Esophagus squamous epithelium (tissue), 5 donors: ENCODE measurements around the gene GPRIN3. TPM values are rescaled to one million over a fixed set of nuclear protein-coding genes. Genes with fewer than 3 reads are reported as not detected.

Experiments
- DNase-seq: peaks from one replicate; lab custom pipeline; 2025; lab: John Stamatoyannopoulos, UW
- H3K27ac ChIP-seq, 4 donors: fragments of 200-600 bp; sonication (generic); one replicate each; pipeline ENCODE4 v1.5.1; 2016 to 2019; ENCODE audit warnings: mild to moderate bottlenecking in 1 of 4
- H3K27me3 ChIP-seq, 4 donors: fragments of 200-600 bp; sonication (generic); 1 replicate in 3 of 4; 2 replicates in 1 of 4; pipeline versions ENCODE4 v1.5.1 to v1.6.0; 2017 to 2021; ENCODE audit warnings: antibody characterized with exemption in 1 of 4
- H3K36me3 ChIP-seq, 3 donors: fragments of 200-600 bp; sonication (generic); one replicate each; pipeline ENCODE4 v1.5.1; 2016 to 2019
- H3K4me1 ChIP-seq, 3 donors: fragments of 200-600 bp; sonication (generic); one replicate each; pipeline ENCODE4 v1.5.1; 2017 to 2019
- H3K4me3 ChIP-seq, 4 donors: fragments of 200-600 bp; sonication (generic); 1 replicate in 3 of 4; 2 replicates in 1 of 4; pipeline ENCODE4 v1.5.1; 2016 to 2019; ENCODE audit warnings: mild to moderate bottlenecking in 2 of 4, moderate library complexity in 1 of 4
- H3K9me3 ChIP-seq, 3 donors: fragments of 200-600 bp; sonication (generic); one replicate each; pipeline ENCODE4 v1.5.1; 2016 to 2019
- POLR2A ChIP-seq, 4 donors: fragments of 450-650 bp; IDR thresholded peaks; one replicate each; pipeline ENCODE4 v1.6.1; 2017; ENCODE audit warnings: antibody characterized with exemption in 4 of 4, mild to moderate bottlenecking in 4 of 4, moderate library complexity in 3 of 4
- WGBS, 2 donors: methylation state at CpG; one replicate each; pipeline ENCODE4 v1.1.5; 2018; 5-methylcytosine and 5-hydroxymethylcytosine counted together
- intact Hi-C: fragments of 100-400 bp; cut with DNase I; formaldehyde crosslinking; loops from one replicate; pipeline ENCODE4 v1.15.0; 2022
- total RNA-seq, 4 donors: library from RNA; depleted of rRNA; stranded (reverse); fragments of >200 nt; gene quantifications; one replicate each; pipeline ENCODE4 v1.1.0, GENCODE V29; 2016
- TF ChIP-seq, protein P1 (sequence below), 6 experiments: fragments of 450-650 bp in 4 of 6; fragments of 200-600 bp in 2 of 6; sonication (generic) in 2 of 6; IDR thresholded peaks; one replicate each; pipeline ENCODE4 v1.5.1; 2016 to 2019; ENCODE audit warnings: antibody characterized with exemption in 6 of 6, mild to moderate bottlenecking in 4 of 6, moderate library complexity in 4 of 6
- donor health status: DM: yes; HTN: yes; CAD: no.

GPRIN3 gene
- total RNA-seq, 4 donors from 2014 or later: 0.83 to 4.2 (median 1.9) TPM

- DNase-seq: no peak
- no peaks in the 10 kb centered on the region for H3K9me3 ChIP-seq
- H3K36me3 ChIP-seq: no peaks in the 10 kb centered on the region
- H3K4me3 ChIP-seq: no peak overlapping the region
- H3K4me1 ChIP-seq: peaks cover 0 to 3% (median 0%) of the 10 kb centered on the region in 3 donors
- 56 to 70% methylated on average over 6 of the region's 6 CpGs for WGBS, 2 donors
- intact Hi-C loops: no loop called here
- no peak for TF ChIP-seq POLR2A (IDR thresholded peaks at IDR 0.05)
- TF ChIP-seq, protein P1, sequence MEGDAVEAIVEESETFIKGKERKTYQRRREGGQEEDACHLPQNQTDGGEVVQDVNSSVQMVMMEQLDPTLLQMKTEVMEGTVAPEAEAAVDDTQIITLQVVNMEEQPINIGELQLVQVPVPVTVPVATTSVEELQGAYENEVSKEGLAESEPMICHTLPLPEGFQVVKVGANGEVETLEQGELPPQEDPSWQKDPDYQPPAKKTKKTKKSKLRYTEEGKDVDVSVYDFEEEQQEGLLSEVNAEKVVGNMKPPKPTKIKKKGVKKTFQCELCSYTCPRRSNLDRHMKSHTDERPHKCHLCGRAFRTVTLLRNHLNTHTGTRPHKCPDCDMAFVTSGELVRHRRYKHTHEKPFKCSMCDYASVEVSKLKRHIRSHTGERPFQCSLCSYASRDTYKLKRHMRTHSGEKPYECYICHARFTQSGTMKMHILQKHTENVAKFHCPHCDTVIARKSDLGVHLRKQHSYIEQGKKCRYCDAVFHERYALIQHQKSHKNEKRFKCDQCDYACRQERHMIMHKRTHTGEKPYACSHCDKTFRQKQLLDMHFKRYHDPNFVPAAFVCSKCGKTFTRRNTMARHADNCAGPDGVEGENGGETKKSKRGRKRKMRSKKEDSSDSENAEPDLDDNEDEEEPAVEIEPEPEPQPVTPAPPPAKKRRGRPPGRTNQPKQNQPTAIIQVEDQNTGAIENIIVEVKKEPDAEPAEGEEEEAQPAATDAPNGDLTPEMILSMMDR (IDR thresholded peaks at IDR 0.05): no peak
- H3K27ac ChIP-seq: peak overlapping the region in 2 of 4 donors; percentile 22 to 25
- no peaks in the 10 kb centered on the region for H3K27me3 ChIP-seq
Observed at GRCh38 chr4:89290727-89291516, 16.7 kb downstream of the GPRIN3 start.

DNA sequence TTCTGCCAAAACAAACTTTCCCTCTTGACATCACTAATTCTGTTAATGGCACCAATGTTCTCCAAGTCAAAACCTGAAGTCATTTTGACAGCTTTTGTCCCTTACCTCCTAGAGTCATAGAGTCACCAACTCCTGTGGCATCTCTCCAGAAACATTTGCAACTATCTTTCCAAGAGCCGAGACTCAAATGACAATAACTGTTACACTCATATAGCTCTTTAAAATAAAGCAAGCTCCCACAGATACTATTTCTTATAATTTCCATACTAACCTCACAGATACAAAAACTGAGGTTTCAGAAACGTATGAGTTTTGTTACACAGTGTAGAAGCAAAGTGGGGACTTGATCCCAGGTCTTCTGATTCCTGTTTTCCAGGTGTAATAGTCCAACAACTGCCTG is 18.3 kb downstream of the GPRIN3 start:
- H3K27ac ChIP-seq: peak overlapping the region in 1 of 4 donors; percentile 22
- H3K27me3 ChIP-seq: no peaks in the 10 kb centered on the region
- H3K36me3 ChIP-seq: no peaks in the 10 kb centered on the region
- intact Hi-C loops: no loop called here
- 64 to 68% methylated on average over 2 of the region's 2 CpGs for WGBS, 2 donors
- no peaks in the 10 kb centered on the region for H3K9me3 ChIP-seq
- no peak for DNase-seq
- H3K4me1 ChIP-seq: peaks cover 0 to 3% (median 0%) of the 10 kb centered on the region in 3 donors
- no peak for TF ChIP-seq POLR2A (IDR thresholded peaks at IDR 0.05)
- TF ChIP-seq, protein P1 (IDR thresholded peaks at IDR 0.05): no peak
- no peak overlapping the region for H3K4me3 ChIP-seq

DNA sequence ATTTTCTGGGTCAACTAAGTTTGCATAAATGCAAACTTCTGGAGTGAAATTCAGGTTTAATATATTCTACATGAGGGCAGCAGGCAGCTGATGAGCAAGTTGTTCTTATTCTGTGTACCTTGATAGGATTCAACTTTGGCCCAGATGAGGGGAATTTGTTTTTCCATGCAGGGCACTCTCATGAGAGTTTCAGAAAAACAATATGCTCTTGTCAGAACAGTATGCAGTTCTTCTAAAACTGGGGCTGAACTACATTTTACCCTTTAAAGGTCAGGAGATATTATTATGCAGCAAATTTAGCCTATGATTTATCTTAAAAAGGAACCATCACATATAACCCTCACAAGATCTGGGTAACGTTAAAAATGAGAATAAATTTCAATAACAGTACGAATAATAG is 19.2 kb downstream of the GPRIN3 start:
- 73 to 75% methylated on average over 2 of the region's 2 CpGs for WGBS, 2 donors
- Histone ChIP-seq H3K27me3 (no peaks in the 10 kb centered on the region), H3K27ac (peak overlapping the region in 1 of 4 donors; percentile 22), H3K4me1 (peaks cover 0 to 5% (median 0%) of the 10 kb centered on the region in 3 donors), H3K4me3 (no peak overlapping the region), H3K36me3 (no peaks in the 10 kb centered on the region), H3K9me3 (no peaks in the 10 kb centered on the region)
- intact Hi-C loops: no loop called here
- DNase-seq: no peak
- no peak for TF ChIP-seq POLR2A (IDR thresholded peaks at IDR 0.05)
- TF ChIP-seq, protein P1 (IDR thresholded peaks at IDR 0.05): no peak

- DNase-seq: no peak
- Histone ChIP-seq H3K27me3 (no peaks in the 10 kb centered on the region), H3K36me3 (no peaks in the 10 kb centered on the region), H3K4me1 (peaks cover 0 to 3% (median 0%) of the 10 kb centered on the region in 3 donors), H3K9me3 (no peaks in the 10 kb centered on the region), H3K4me3 (no peak overlapping the region), H3K27ac (no peak overlapping the region)
- WGBS, 2 donors: 65 to 79% methylated on average over 6 of the region's 6 CpGs
- intact Hi-C loops: no loop called here
- no peak for TF ChIP-seq POLR2A (IDR thresholded peaks at IDR 0.05)
- TF ChIP-seq, protein P1 (IDR thresholded peaks at IDR 0.05): no peak
Observed at GRCh38 chr4:89287945-89288344, 19.7 kb downstream of the GPRIN3 start.

- TF ChIP-seq, protein P1 (IDR thresholded peaks at IDR 0.05): no peak
- TF ChIP-seq POLR2A (IDR thresholded peaks at IDR 0.05): no peak
- Histone ChIP-seq H3K27ac (no peak overlapping the region), H3K4me3 (no peak overlapping the region), H3K9me3 (no peaks in the 10 kb centered on the region), H3K27me3 (no peaks in the 10 kb centered on the region), H3K4me1 (peaks cover 0 to 3% (median 0%) of the 10 kb centered on the region in 3 donors), H3K36me3 (no peaks in the 10 kb centered on the region)
- intact Hi-C loops: no loop called here
- DNase-seq: no peak
- WGBS, 2 donors: 48% methylated on average over 2 of the region's 2 CpGs
Observed at GRCh38 chr4:89285745-89286144, 21.9 kb downstream of the GPRIN3 start.
